ENCODE measurements around the gene LRRC71.

The LRRC71 gene

GRCh38 chr1:156893048-156893953 lies 27.1 kb upstream of the LRRC71 start, which contains the start of gene PEAR1:
PEAR1 (plus strand) TSS chr1:156893718; CDS start chr1:156903927, 10,209 bp downstream.
- no peak for DNase-seq

GRCh38 chr1:156894001-156894400 lies 26.4 kb upstream of the LRRC71 start:
- no peak for DNase-seq

GRCh38 chr1:156894711-156895454 lies 25.5 kb upstream of the LRRC71 start:
- no peak for DNase-seq

GRCh38 chr1:156895455-156895812 lies 25.0 kb upstream of the LRRC71 start:
- DNase-seq: no peak

GRCh38 chr1:156895927-156896326 lies 24.5 kb upstream of the LRRC71 start:
- no peak for DNase-seq

GRCh38 chr1:156896490-156897033 lies 23.9 kb upstream of the LRRC71 start:
- no peak for DNase-seq

- DNase-seq: no peak
Observed at GRCh38 chr1:156897078-156897825, 23.2 kb upstream of the LRRC71 start.

GRCh38 chr1:156898161-156898566 lies 22.3 kb upstream of the LRRC71 start:
- no peak for DNase-seq

GRCh38 chr1:156898971-156899664 lies 21.3 kb upstream of the LRRC71 start:
- no peak for DNase-seq

GRCh38 chr1:156899956-156900718 lies 20.3 kb upstream of the LRRC71 start:
- DNase-seq: no peak

- no peak for DNase-seq
Observed at GRCh38 chr1:156900896-156901589, 19.4 kb upstream of the LRRC71 start.

GRCh38 chr1:156901590-156901900 lies 18.9 kb upstream of the LRRC71 start:
- no peak for DNase-seq

- DNase-seq: no peak
Observed at GRCh38 chr1:156901966-156902915, 18.2 kb upstream of the LRRC71 start.

- DNase-seq: no peak
Observed at GRCh38 chr1:156903328-156904091, 16.9 kb upstream of the LRRC71 start.

GRCh38 chr1:156904187-156904959 lies 16.1 kb upstream of the LRRC71 start:
- no peak for DNase-seq

GRCh38 chr1:156905176-156905575 lies 15.3 kb upstream of the LRRC71 start:
- DNase-seq: no peak

GRCh38 chr1:156905651-156906050 lies 14.8 kb upstream of the LRRC71 start:
- no peak for DNase-seq

GRCh38 chr1:156906206-156906906 lies 14.1 kb upstream of the LRRC71 start:
- DNase-seq: no peak
